ENCODE measurements around the gene AHSG. TPM values are rescaled to one million over a fixed set of nuclear protein-coding genes. Genes with fewer than 3 reads are reported as not detected.

AHSG gene
- total RNA-seq: not detected in 2 replicates

GRCh38 chr3:186612721-186613636 is at the start of gene AHSG:
AHSG (plus strand) TSS chr3:186613060; CDS start chr3:186613142, 82 bp downstream.

GRCh38 chr3:186567072-186567921 is 45.6 kb upstream of the AHSG start, which contains the start of gene TBCCD1:
TBCCD1 (minus strand) TSS chr3:186567339; CDS start chr3:186564329, 3,010 bp downstream.

GRCh38 chr3:186570096-186570940 is 42.5 kb upstream of the AHSG start, which contains the start of gene DNAJB11:
DNAJB11 (plus strand) TSS chr3:186570720; CDS start chr3:186570898, 178 bp downstream.

GRCh38 chr3:186639778-186640472 is 27.1 kb downstream of the AHSG start, which contains the start of gene FETUB:
FETUB (plus strand) TSS chr3:186640399; CDS start chr3:186640461, 62 bp downstream.

GRCh38 chr3:186665625-186666188 is 52.8 kb downstream of the AHSG start, which contains the start of gene HRG:
HRG (plus strand) TSS chr3:186666014; CDS start chr3:186666032, 18 bp downstream.

Small RNAs within 50 kb of the gene (small RNA-seq; reads per million reads assigned to genes)
- not detected for gene RF00017

Other genes with a start within 250 kb of the AHSG start
- gene CRYGS, start 68.7 kb upstream of the AHSG start, total RNA-seq: 1.7 and 2.1 TPM in 2 replicates
- gene TBCCD1, start 45.7 kb upstream of the AHSG start, total RNA-seq: 18.8 and 24.1 TPM in 2 replicates
- 78.8 and 82.3 TPM in 2 replicates for gene DNAJB11, start 42.3 kb upstream of the AHSG start, total RNA-seq
- not detected in 2 replicates for gene FETUB, start 27.3 kb downstream of the AHSG start, total RNA-seq
- gene HRG, start 53.0 kb downstream of the AHSG start, total RNA-seq: not detected in 2 replicates
- not detected in 2 replicates for gene KNG1, start 104.3 kb downstream of the AHSG start, total RNA-seq
- 655 and 667 TPM in 2 replicates for gene EIF4A2, start 170.5 kb downstream of the AHSG start, total RNA-seq
- 38.7 and 49.8 TPM in 2 replicates for gene RFC4, start 193.4 kb downstream of the AHSG start, total RNA-seq
- not detected in 2 replicates for gene ADIPOQ, start 229.7 kb downstream of the AHSG start, total RNA-seq